ENCODE data around the gene NIF3L1. TPM values are rescaled to one million over a fixed set of nuclear protein-coding genes. Genes with fewer than 3 reads are reported as not detected.

The NIF3L1 gene
- total and polyA plus RNA-seq, 2 of the 13 experiments (the other 11 are each of a cell fraction or from before 2014, with no cell fraction given), result 67.9 to 75.2 TPM

DNA sequence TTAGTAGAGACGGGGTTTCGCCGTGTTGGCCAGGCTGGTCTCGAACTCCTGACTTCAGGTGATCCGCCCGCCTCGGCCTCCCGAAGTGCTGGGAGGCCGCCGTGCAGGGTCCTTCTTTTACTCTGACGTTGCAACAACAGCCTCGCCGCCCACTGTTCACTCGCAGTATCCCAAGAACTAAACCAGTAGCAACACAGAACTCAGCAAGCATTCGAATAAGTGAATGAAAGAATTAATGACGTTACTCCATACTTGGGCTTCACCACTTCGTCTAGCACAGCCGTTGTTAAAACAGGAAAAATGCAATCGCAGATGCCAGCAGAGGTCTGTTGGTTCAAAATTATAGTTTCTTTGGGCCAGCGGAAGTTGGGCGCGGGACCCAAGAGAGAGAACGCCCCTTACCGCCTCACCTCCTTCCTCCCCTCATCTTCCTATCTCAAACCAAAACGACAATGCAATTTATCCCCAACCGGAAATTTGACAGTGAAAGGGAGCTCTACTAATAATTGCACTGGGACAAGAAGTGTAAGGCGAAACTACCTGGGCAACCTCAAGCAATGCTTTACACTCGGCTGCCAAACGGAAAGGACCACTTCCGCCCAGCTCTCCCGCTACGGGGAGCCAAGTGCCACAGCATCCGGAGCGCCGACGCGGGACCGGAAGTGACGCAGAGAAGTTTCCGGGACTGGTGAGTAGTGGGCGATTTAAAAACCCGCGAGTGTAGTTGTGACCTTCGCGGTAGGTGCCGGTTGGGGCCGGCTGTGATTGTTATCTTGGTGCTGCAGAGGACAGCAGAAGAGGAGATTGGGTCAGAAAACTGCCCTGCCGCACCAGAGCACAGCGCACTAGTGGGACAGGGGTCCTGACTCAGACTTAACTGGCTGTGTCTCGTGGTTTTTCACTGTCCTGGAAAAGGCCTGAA lies at the start of gene NIF3L1, which contains the start of gene PPIL3 (continued):
- TF ChIP-seq ZNF101 (CRISPR knock-in tag; IDR thresholded peaks at IDR 0.05; ENCODE audit: borderline replicate concordance, low read depth) (no peak), SRSF9 (IDR thresholded peaks at IDR 0.05; ENCODE audit: borderline replicate concordance, insufficient read depth, low read depth, low read length, poor library complexity, severe bottlenecking) (no peak), ZNF121 (CRISPR knock-in tag; IDR thresholded peaks at IDR 0.05) (no peak; the same call in 1 of the 2 replicates), CCDC6 (CRISPR knock-in tag; IDR thresholded peaks at IDR 0.05) (peak; percentile 78; the same call in 1 of the 2 replicates), ETV6 (CRISPR knock-in tag; conservative IDR thresholded peaks at IDR 0.05) (peak; percentile 63), SNAPC2 (CRISPR knock-in tag; IDR thresholded peaks at IDR 0.05) (0 out of 2 replicates have a peak, but pooled peaks have one; percentile 24), CBFB (CRISPR knock-in tag; IDR thresholded peaks at IDR 0.05) (peak; percentile 83), SATB2 (CRISPR knock-in tag; IDR thresholded peaks at IDR 0.05) (peak; percentile 61; the same call in 1 of the 2 replicates), ZSCAN22 (CRISPR knock-in tag; IDR thresholded peaks at IDR 0.05) (no peak), ZFP62 (CRISPR knock-in tag; IDR thresholded peaks at IDR 0.05) (no peak), ATAD3A (CRISPR knock-in tag; IDR thresholded peaks at IDR 0.05) (no peak), HOXA5 (CRISPR knock-in tag; IDR thresholded peaks at IDR 0.05) (peak; percentile 88), TOE1 (CRISPR knock-in tag; IDR thresholded peaks at IDR 0.05) (peak; percentile 86; the same call in 1 of the 2 replicates), KDM5B (CRISPR knock-in tag; IDR thresholded peaks at IDR 0.05; ENCODE audit: borderline replicate concordance) (peak; percentile 66; the same call in 1 of the 2 replicates), RBM39 (IDR thresholded peaks at IDR 0.05; ENCODE audit: low read depth, low read length, poor library complexity, severe bottlenecking) (peak; percentile 64)
- TF ChIP-seq, protein P1, sequence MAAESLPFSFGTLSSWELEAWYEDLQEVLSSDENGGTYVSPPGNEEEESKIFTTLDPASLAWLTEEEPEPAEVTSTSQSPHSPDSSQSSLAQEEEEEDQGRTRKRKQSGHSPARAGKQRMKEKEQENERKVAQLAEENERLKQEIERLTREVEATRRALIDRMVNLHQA (CRISPR knock-in tag; IDR thresholded peaks at IDR 0.05), result no peak
- TF ChIP-seq, protein P2, sequence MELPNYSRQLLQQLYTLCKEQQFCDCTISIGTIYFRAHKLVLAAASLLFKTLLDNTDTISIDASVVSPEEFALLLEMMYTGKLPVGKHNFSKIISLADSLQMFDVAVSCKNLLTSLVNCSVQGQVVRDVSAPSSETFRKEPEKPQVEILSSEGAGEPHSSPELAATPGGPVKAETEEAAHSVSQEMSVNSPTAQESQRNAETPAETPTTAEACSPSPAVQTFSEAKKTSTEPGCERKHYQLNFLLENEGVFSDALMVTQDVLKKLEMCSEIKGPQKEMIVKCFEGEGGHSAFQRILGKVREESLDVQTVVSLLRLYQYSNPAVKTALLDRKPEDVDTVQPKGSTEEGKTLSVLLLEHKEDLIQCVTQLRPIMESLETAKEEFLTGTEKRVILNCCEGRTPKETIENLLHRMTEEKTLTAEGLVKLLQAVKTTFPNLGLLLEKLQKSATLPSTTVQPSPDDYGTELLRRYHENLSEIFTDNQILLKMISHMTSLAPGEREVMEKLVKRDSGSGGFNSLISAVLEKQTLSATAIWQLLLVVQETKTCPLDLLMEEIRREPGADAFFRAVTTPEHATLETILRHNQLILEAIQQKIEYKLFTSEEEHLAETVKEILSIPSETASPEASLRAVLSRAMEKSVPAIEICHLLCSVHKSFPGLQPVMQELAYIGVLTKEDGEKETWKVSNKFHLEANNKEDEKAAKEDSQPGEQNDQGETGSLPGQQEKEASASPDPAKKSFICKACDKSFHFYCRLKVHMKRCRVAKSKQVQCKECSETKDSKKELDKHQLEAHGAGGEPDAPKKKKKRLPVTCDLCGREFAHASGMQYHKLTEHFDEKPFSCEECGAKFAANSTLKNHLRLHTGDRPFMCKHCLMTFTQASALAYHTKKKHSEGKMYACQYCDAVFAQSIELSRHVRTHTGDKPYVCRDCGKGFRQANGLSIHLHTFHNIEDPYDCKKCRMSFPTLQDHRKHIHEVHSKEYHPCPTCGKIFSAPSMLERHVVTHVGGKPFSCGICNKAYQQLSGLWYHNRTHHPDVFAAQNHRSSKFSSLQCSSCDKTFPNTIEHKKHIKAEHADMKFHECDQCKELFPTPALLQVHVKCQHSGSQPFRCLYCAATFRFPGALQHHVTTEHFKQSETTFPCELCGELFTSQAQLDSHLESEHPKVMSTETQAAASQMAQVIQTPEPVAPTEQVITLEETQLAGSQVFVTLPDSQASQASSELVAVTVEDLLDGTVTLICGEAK (IDR thresholded peaks at IDR 0.05), result peak; percentile 98
- TF ChIP-seq, protein P2 (CRISPR knock-in tag; IDR thresholded peaks at IDR 0.05), result no peak
- TF ChIP-seq, protein P3, sequence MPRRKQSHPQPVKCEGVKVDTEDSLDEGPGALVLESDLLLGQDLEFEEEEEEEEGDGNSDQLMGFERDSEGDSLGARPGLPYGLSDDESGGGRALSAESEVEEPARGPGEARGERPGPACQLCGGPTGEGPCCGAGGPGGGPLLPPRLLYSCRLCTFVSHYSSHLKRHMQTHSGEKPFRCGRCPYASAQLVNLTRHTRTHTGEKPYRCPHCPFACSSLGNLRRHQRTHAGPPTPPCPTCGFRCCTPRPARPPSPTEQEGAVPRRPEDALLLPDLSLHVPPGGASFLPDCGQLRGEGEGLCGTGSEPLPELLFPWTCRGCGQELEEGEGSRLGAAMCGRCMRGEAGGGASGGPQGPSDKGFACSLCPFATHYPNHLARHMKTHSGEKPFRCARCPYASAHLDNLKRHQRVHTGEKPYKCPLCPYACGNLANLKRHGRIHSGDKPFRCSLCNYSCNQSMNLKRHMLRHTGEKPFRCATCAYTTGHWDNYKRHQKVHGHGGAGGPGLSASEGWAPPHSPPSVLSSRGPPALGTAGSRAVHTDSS (CRISPR knock-in tag; conservative IDR thresholded peaks at IDR 0.05), result no peak
